HG03159 (cell line): Measurements from ENCODE around the gene JAGN1.
A peak's percentile ranks its signal among the peaks of the same experiment; 100 is the strongest.
"Not testable (repeated sequence)": the region's sequence is repeated elsewhere in the genome, so short reads cannot be mapped to it uniquely, and the experiment has no call there.

Experiments used
- ATAC-seq: cut with Tn5 transposase; IDR thresholded peaks from one replicate; pipeline ENCODE4 v1.9.1; 2021; ENCODE audit warnings: mild to moderate bottlenecking, moderate library complexity; ENCODE audit not compliant: unreplicated experiment

The JAGN1 gene

GRCh38 chr3:9916734-9917680 is 26.6 kb downstream of the JAGN1 start, which contains the start of gene IL17RC:
IL17RC (plus strand) TSS chr3:9917098; CDS start chr3:9917316, 218 bp downstream.
- ATAC-seq = no peak

- ATAC-seq = no peak
Measured at GRCh38 chr3:9917820-9918219, 27.4 kb downstream of the JAGN1 start.

GRCh38 chr3:9918261-9919038 is 28.0 kb downstream of the JAGN1 start:
- no peak for ATAC-seq

GRCh38 chr3:9928158-9928557 is 37.7 kb downstream of the JAGN1 start:
- ATAC-seq = no peak

GRCh38 chr3:9930804-9931418 is 40.5 kb downstream of the JAGN1 start:
- ATAC-seq = no peak

GRCh38 chr3:9932535-9932842 is 42.1 kb downstream of the JAGN1 start:
- ATAC-seq = no peak

- ATAC-seq = peak; percentile 74
Measured at GRCh38 chr3:9932843-9933560, 42.6 kb downstream of the JAGN1 start.

GRCh38 chr3:9933561-9934234 is 43.3 kb downstream of the JAGN1 start, which contains the start of gene CRELD1:
CRELD1 (plus strand) TSS chr3:9933834; CDS start chr3:9934439, 605 bp downstream.
- peak; percentile 90 for ATAC-seq

GRCh38 chr3:9934235-9934621 is 43.8 kb downstream of the JAGN1 start:
- ATAC-seq = no peak

GRCh38 chr3:9934993-9935392 is 44.6 kb downstream of the JAGN1 start:
- no peak for ATAC-seq

GRCh38 chr3:9935966-9936510 is 45.6 kb downstream of the JAGN1 start:
- no peak for ATAC-seq

GRCh38 chr3:9937486-9938238 is 47.3 kb downstream of the JAGN1 start:
- ATAC-seq = no peak

GRCh38 chr3:9938966-9939365 is 48.6 kb downstream of the JAGN1 start:
- ATAC-seq = no peak

- not testable (repeated sequence) for ATAC-seq
Measured at GRCh38 chr3:9939906-9940305, 49.5 kb downstream of the JAGN1 start.

- ATAC-seq = no peak
Measured at GRCh38 chr3:9940746-9941145, 50.3 kb downstream of the JAGN1 start.

- ATAC-seq = no peak
Measured at GRCh38 chr3:9942164-9942563, 51.8 kb downstream of the JAGN1 start.

- no peak for ATAC-seq
Measured at GRCh38 chr3:9942934-9943690, 52.7 kb downstream of the JAGN1 start.
